Lower leg skin (tissue), 3 donors: Measurements from ENCODE around the gene BLTP3B.

Experiments
- POLR2A ChIP-seq, 2 donors: fragments of 450-650 bp; IDR thresholded peaks; one replicate each; pipeline ENCODE4 v1.6.1; 2016 to 2017; ENCODE audit warnings: antibody characterized with exemption in 2 of 2, mild to moderate bottlenecking in 1 of 2, moderate library complexity in 1 of 2
- TF ChIP-seq, protein P1 (sequence below), 3 donors: fragments of 450-650 bp; IDR thresholded peaks; one replicate each; pipeline ENCODE4 v1.5.1; 2016; ENCODE audit warnings: antibody characterized with exemption in 3 of 3, mild to moderate bottlenecking in 3 of 3, moderate library complexity in 2 of 3

DNA sequence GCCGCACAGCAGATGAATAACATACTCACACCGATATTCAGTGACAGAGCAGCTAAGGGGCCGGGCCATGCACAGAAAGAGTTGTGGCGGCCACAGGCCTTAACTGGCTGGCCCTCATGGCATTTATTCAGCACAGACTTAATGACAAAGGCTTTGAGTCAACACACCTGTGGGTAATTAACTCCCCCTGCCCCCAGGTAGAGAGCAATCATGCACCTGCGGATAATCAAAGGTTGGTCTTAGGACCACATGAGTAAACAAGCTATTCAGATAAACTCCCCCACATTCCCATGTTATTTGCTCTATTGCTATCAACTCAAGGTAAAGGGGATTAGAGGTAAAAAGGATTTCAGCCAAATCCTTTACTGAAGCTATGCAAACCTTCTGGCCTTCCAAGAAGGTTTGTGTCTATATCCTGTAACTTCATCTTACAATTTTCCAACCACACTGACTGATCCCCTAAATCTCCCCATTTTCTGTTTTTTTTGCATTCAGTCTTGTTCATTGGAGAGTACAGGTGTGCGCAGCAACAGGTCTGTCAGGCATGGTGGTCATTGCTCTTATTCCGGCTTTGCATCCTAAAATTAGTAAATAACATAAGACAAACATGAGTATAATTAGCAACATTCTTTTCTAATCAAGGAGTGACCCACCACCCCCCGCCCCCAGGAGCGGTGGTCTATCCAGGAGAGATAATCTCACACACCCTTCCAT is 16.9 kb upstream of the BLTP3B start:
- TF ChIP-seq, protein P1, sequence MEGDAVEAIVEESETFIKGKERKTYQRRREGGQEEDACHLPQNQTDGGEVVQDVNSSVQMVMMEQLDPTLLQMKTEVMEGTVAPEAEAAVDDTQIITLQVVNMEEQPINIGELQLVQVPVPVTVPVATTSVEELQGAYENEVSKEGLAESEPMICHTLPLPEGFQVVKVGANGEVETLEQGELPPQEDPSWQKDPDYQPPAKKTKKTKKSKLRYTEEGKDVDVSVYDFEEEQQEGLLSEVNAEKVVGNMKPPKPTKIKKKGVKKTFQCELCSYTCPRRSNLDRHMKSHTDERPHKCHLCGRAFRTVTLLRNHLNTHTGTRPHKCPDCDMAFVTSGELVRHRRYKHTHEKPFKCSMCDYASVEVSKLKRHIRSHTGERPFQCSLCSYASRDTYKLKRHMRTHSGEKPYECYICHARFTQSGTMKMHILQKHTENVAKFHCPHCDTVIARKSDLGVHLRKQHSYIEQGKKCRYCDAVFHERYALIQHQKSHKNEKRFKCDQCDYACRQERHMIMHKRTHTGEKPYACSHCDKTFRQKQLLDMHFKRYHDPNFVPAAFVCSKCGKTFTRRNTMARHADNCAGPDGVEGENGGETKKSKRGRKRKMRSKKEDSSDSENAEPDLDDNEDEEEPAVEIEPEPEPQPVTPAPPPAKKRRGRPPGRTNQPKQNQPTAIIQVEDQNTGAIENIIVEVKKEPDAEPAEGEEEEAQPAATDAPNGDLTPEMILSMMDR (IDR thresholded peaks at IDR 0.05) = no peak
- TF ChIP-seq POLR2A (IDR thresholded peaks at IDR 0.05) = no peak
